Astrocyte of the cerebellum (primary cell): ENCODE measurements around the gene GPR143.

Source experiments
- DNase-seq: peaks from one replicate; pipeline ENCODE4 v3.0.0-alpha.2; 2011; ENCODE audit warnings: low read depth
- H3K4me3 ChIP-seq: 2 replicates; pipeline ENCODE4 v1.5.1; 2011; ENCODE audit warnings: mild to moderate bottlenecking, low read depth, low read length, moderate library complexity
- in situ Hi-C: cut with HindIII; loops from 2 replicates; pipeline ENCODE4 v1.10.0; 2017; ENCODE audit warnings: low sequenced_read_pairs
- TF ChIP-seq, protein P1 (sequence below): IDR thresholded peaks from 2 replicates; pipeline ENCODE4 v1.5.1; 2012; ENCODE audit warnings: low read length, low read depth, moderate library complexity, mild to moderate bottlenecking; ENCODE audit errors: missing control alignments

Gene GPR143

DNA sequence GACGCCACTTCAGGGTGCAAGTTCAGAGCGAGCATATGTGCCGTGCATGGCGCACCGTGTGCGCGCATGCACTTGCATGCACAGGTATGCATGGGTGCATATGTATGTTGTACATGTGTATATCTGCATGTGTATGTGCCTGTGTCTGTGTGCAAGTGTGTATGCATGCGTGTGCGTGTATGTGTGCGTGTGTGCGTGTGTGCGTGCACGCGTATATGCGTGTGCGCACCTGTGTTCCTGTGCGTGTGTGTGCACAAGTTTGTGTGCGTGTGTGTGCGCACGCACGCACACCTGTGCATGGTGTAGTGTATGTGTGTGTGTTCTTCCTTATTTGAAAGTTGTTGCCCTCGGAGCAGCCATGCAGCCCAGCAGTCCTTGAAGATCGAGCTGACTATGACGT is 76.8 kb downstream of the GPR143 start:
- in situ Hi-C loops = no loop called here
- no peak for DNase-seq
- no peak overlapping the region for H3K4me3 ChIP-seq
- TF ChIP-seq, protein P1, sequence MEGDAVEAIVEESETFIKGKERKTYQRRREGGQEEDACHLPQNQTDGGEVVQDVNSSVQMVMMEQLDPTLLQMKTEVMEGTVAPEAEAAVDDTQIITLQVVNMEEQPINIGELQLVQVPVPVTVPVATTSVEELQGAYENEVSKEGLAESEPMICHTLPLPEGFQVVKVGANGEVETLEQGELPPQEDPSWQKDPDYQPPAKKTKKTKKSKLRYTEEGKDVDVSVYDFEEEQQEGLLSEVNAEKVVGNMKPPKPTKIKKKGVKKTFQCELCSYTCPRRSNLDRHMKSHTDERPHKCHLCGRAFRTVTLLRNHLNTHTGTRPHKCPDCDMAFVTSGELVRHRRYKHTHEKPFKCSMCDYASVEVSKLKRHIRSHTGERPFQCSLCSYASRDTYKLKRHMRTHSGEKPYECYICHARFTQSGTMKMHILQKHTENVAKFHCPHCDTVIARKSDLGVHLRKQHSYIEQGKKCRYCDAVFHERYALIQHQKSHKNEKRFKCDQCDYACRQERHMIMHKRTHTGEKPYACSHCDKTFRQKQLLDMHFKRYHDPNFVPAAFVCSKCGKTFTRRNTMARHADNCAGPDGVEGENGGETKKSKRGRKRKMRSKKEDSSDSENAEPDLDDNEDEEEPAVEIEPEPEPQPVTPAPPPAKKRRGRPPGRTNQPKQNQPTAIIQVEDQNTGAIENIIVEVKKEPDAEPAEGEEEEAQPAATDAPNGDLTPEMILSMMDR = no peak

DNA sequence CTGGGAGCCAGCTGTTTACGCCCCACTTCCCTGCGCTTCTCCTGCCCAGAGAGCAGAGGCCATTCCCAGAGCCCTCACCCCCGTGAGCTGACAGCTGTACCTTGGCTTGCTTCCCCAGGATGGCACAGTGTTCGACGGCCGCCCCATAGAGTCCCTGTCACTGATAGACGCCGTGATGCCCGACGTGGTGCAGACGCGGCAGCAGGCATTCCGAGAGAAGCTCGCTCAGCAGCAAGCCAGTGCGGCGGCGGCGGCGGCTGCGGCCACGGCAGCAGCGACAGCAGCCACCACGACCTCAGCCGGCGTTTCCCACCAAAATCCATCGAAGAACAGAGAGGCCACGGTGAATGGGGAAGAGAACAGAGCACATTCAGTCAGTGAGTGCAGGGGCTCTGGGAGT is 77.7 kb downstream of the GPR143 start:
- H3K4me3 ChIP-seq = no peak overlapping the region
- TF ChIP-seq, protein P1 = no peak
- DNase-seq = no peak
- in situ Hi-C loops = no loop called here

DNA sequence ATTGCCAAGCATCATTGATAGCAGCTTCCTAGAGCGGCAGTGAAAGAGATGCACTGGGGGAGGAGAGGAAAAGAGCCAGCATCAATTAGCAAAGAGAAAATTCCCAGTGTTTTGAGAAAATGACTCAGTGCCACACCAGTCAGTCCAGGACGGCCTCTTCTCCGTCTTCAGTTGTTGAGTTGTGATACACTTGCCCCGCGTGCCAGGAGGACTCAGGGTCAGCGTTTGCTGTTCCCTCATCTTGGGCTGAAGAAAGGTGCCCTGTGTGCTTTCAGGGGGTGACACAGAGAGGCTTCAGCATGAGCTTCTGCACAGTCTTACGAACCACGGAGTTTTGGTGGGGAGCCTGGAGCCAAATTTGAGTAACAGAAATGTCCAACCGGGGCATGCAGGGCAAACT is 82.3 kb downstream of the GPR143 start:
- in situ Hi-C loops = no loop called here
- DNase-seq = no peak
- TF ChIP-seq, protein P1 = no peak
- no peak overlapping the region for H3K4me3 ChIP-seq

DNA sequence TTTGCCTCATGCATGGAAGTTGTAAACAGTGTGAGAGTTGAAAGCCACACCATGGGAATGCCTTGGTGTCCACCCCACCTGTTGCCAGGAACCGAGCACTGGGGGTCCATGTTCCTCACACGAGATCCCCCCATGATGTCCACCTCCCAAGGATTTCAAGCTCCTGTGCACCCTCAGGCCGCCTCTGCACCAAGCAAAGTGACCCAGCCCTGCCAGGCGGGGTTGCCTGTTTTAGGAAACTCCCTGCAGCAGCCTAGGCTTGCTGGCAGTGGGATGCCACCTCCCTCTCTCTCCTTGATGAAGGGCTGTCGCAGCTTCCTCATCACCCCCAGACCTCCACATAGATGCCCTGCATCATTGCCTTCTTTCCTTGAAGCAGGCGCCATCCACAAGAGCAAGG is 82.8 kb downstream of the GPR143 start:
- no peak for DNase-seq
- TF ChIP-seq, protein P1 = no peak
- H3K4me3 ChIP-seq = no peak overlapping the region
- in situ Hi-C loops = no loop called here

DNA sequence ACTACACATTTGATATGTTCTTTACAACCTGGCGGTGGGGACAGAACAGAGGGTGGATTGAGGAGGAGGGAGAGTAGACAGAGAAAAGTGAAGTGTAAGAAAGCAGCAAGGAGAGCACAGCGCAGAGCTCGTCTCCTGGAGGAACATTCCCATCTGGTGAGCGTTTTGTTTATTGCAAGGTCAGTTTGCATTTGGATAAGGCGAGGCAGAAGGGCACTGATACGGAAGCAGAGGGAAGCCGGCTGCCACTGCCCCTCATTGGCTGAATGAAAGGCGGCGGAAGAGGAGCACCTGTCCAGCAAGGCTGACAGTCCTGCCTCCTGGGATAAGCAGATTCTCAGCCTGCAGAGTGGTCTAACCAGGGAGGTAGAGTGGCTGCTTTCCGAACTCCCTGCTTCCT is 83.2 kb downstream of the GPR143 start:
- no peak for DNase-seq
- H3K4me3 ChIP-seq = no peak overlapping the region
- TF ChIP-seq, protein P1 = no peak
- in situ Hi-C loops = no loop called here

DNA sequence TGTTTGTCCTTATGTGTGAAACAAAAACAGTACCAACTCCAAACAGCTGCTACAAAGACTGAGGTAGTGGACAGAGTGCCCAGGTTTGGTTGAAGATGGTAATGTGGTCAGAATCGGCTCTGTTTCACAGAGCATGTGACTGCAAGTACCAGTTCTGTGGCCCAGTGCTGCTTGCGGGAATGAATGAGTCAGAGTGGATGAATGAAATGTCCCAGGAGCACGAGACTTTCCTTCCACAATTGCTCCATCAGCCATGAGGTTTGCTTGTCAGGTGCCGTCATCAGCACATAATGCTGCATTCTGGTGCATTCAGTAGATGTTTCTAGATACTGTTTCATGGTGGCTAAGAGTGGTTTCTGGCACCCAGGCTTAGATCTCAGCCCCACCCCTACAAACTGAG is 84.2 kb downstream of the GPR143 start:
- no peak overlapping the region for H3K4me3 ChIP-seq
- in situ Hi-C loops = no loop called here
- no peak for DNase-seq
- TF ChIP-seq, protein P1 = no peak

DNA sequence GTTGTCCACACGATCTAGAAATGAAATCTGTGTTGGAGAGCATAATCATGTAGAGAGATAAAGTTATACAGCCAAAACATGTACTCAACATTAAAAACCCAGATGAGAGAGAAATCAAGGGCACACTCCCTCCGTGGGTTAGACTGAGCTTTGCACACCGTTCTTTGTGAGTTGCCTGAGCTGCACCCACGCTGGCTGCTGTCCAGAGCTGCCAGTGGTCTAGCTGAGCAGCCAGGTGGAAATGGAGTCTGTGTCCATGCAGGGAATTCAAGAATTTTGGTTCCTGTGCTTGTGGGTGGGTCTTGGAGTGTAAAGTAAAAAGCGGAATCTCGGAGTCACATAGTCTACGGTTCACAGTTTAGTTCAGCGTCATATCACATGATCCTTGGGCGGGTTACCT is 84.6 kb downstream of the GPR143 start:
- no peak overlapping the region for H3K4me3 ChIP-seq
- TF ChIP-seq, protein P1 = no peak
- in situ Hi-C loops = no loop called here
- DNase-seq = no peak
